Fibroblast of lung (primary cell): ENCODE data around the gene GPER1.

Experiments used
- CTCF ChIP-seq, 2 donors: IDR thresholded peaks in 1 of 2; conservative IDR thresholded peaks in 1 of 2; 1 replicate in 1 of 2; 2 replicates in 1 of 2; pipeline ENCODE4 v1.5.1; 2011 to 2012; ENCODE audit warnings: low read length in 2 of 2, control low read depth in 1 of 2, inconsistent platforms in 1 of 2, low read depth in 1 of 2, mild to moderate bottlenecking in 1 of 2
- EZH2 ChIP-seq: IDR thresholded peaks from 2 replicates; pipeline ENCODE4 v1.5.1; 2012; ENCODE audit warnings: low read length, control low read depth, mild to moderate bottlenecking; ENCODE audit errors: missing control alignments

- TF ChIP-seq CTCF (conservative IDR thresholded peaks at IDR 0.05 in 1 of 2, IDR thresholded peaks at IDR 0.05 in 1 of 2; ENCODE audit: low read depth in 1 of 2, low read length in 2 of 2) = no peak
- no peak for TF ChIP-seq EZH2
These were observed 25.6 kb downstream of the GPER1 start for GRCh38 chr7:1113548-1113885.
